ENCODE results near the gene RBMS3.

DNA sequence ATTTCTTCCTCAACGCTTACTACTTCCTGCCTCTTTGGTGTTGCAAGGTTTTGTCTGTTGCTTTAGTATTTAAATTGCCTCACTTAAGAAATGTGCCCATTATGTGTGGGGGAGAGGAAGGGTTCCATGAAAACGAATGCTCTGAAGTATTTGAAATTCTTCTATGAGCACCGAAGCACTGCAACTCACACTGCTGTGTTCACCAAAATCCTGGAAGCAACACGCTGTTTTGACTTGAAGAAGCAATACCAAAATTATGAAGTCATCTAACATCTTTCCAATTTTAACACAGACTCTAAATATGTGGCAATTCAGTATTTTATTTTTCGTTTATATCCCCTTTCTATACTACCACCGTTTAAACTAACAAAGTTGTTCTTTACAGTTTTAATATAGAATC, 101.5 kb downstream of the RBMS3 start:
- TF ChIP-seq EP300 (IDR thresholded peaks at IDR 0.05; ENCODE audit: borderline replicate concordance in 1 of 2, low read depth in 2 of 2, low read length in 2 of 2) (no peak), CEBPB (IDR thresholded peaks at IDR 0.05; ENCODE audit: low read depth, low read length) (no peak), EZH2 (IDR thresholded peaks at IDR 0.05; ENCODE audit: low read depth, low read length, severe bottlenecking) (no peak), KDM1A (IDR thresholded peaks at IDR 0.05; ENCODE audit: borderline replicate concordance, low read length) (no peak), RFX5 (IDR thresholded peaks at IDR 0.05; ENCODE audit: borderline replicate concordance, low read depth, low read length) (no peak), POLR2A (IDR thresholded peaks at IDR 0.05; ENCODE audit: control extremely low read depth in 1 of 2, low read depth in 2 of 2, low read length in 2 of 2) (no peak), SRF (IDR thresholded peaks at IDR 0.05; ENCODE audit: low read depth, low read length) (no peak), RBBP5 (IDR thresholded peaks at IDR 0.05; ENCODE audit: borderline replicate concordance, low read depth, low read length) (no peak)
- TF ChIP-seq, protein P1, sequence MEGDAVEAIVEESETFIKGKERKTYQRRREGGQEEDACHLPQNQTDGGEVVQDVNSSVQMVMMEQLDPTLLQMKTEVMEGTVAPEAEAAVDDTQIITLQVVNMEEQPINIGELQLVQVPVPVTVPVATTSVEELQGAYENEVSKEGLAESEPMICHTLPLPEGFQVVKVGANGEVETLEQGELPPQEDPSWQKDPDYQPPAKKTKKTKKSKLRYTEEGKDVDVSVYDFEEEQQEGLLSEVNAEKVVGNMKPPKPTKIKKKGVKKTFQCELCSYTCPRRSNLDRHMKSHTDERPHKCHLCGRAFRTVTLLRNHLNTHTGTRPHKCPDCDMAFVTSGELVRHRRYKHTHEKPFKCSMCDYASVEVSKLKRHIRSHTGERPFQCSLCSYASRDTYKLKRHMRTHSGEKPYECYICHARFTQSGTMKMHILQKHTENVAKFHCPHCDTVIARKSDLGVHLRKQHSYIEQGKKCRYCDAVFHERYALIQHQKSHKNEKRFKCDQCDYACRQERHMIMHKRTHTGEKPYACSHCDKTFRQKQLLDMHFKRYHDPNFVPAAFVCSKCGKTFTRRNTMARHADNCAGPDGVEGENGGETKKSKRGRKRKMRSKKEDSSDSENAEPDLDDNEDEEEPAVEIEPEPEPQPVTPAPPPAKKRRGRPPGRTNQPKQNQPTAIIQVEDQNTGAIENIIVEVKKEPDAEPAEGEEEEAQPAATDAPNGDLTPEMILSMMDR (IDR thresholded peaks at IDR 0.05; ENCODE audit: control extremely low read depth in 1 of 3, insufficient read depth in 1 of 3, low read depth in 1 of 3, low read length in 3 of 3), result no peak
